ENCODE results near the gene TLX2.
"Not testable (repeated sequence)": the region's sequence is repeated elsewhere in the genome, so short reads cannot be mapped to it uniquely, and the experiment has no call there.

TLX2 gene

DNA sequence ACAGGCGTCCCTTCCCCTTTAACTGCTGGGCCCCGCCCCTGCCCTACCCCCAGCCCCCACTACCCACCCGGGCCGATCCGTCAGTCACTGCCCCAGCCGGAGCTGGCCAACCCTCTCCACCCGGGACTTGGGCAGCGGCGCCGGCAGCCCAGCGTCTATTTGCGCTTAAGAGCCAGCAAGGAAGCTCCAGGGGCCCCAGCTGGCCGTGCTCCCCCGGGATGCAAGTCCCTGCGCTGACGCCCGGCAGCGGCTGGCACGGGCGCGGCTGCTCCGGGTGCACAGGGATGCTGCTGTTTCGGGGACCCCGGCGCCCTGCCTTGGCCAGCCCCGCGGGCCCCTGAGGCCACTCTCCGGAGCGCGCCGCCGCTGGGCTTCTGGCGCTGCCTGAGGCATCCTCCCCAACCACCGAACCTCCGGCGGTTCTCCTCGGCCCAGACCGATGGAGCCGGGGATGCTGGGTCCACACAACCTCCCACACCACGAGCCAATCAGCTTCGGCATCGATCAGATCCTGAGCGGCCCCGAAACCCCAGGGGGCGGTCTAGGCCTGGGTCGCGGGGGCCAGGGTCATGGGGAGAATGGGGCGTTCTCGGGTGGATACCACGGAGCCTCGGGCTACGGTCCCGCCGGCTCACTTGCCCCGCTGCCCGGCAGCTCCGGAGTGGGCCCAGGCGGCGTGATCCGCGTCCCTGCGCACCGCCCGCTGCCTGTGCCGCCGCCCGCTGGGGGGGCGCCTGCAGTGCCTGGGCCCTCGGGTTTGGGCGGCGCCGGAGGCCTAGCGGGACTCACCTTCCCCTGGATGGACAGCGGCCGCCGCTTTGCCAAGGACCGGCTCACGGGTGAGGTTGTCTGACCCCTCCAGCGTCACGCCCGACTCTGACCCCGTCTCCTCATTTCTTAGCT lies at the start of gene TLX2:
Gene TLX2 (plus strand): TSS at position 83 of the 903 bp plus-strand sequence. CDS start 357 bp downstream, at position 440.
- DNase-seq (ENCODE audit: low read depth, low spot score) = no peak

DNA sequence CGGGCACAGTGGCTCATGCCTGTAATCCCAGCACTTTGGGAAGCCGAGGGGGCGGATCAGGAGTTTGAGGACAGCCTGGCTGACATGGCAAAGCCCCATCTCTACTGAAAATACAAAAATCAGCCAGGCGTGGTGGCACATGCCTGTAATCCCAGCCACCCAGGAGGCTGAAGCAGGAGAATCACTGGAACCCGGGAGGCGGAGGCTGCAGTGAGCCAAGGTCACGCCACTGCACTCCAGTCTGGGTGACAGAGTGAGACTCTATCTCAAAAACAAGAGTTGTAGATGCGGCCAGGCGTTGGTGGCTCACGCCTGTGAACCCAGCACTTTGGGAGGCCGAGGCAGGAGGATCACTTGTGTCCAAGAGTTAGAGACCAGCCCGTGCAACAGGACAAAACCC lies 43.5 kb upstream of the TLX2 start:
- DNase-seq (ENCODE audit: low read depth, low spot score) = not testable (repeated sequence)

DNA sequence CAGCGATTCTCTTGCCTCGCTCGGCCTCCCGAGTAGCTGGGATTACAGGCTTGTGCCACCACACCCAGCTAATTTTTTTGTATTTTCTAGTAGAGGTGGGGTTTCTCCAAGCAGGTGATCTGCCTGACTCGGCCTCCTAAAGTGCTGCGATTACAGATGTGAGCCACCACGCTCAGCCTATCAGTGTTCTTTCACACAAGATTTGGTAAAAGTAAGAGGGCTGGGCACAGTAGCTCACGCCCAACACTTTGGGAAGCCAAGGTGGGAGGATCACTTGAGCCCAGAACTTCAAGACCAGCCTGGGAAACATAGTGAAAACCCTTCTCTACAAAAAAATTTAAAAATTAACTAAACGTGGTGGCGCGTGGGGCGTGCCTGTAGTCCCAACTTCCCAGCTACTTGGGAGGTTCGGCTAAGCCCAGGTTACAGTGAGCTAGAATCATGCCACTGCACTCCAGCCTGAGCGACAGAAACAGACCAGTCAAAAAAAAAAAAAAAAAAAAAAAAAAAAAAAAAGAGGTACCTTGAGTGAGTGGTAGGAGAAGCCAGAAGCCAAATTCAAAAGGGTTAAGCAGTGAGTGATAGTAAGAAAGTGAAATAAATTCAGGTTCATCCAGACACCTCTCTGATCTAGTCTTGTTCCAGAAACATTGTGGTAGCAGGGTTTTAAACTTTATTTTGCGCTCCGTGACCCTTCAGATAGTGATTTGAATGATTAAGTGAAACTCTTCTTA lies 42.8 kb upstream of the TLX2 start:
- DNase-seq (ENCODE audit: low read depth, low spot score) = no peak

GRCh38 chr2:74472086-74472944 lies 41.9 kb upstream of the TLX2 start, which contains the start of gene MRPL53:
TSS of gene MRPL53 (minus strand) at chr2:74472680. CDS start at chr2:74472660, 20 bp downstream.
- DNase-seq (ENCODE audit: low read depth, low spot score) = peak; percentile 85

GRCh38 chr2:74472945-74473258 lies 41.3 kb upstream of the TLX2 start:
- no peak for DNase-seq (ENCODE audit: low read depth, low spot score)

DNA sequence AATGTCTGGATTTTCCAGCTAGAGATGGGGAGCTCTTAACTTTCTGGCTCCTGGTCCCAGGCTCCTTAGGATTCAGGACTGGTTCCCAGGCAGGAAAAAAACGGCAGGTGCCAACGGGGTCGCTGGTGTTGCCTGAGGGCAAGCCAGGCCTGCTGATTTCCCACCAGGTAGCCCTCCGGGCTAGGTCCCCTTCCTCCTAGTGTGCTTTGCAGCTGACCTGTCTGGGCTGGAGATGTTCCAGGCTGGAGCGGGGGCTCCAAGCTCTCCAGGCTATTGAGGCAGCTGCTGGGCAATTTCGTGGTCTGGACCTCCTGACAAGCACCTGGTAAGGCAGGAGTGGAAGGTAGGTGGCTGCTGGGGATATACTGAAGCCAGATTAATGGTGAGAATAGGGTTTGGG lies 39.8 kb upstream of the TLX2 start:
- DNase-seq (ENCODE audit: low read depth, low spot score) = no peak

- DNase-seq (ENCODE audit: low read depth, low spot score) = no peak
These were observed 39.4 kb upstream of the TLX2 start for GRCh38 chr2:74474899-74475298.

GRCh38 chr2:74481431-74481830 lies 32.8 kb upstream of the TLX2 start:
- DNase-seq (ENCODE audit: low read depth, low spot score) = no peak

DNA sequence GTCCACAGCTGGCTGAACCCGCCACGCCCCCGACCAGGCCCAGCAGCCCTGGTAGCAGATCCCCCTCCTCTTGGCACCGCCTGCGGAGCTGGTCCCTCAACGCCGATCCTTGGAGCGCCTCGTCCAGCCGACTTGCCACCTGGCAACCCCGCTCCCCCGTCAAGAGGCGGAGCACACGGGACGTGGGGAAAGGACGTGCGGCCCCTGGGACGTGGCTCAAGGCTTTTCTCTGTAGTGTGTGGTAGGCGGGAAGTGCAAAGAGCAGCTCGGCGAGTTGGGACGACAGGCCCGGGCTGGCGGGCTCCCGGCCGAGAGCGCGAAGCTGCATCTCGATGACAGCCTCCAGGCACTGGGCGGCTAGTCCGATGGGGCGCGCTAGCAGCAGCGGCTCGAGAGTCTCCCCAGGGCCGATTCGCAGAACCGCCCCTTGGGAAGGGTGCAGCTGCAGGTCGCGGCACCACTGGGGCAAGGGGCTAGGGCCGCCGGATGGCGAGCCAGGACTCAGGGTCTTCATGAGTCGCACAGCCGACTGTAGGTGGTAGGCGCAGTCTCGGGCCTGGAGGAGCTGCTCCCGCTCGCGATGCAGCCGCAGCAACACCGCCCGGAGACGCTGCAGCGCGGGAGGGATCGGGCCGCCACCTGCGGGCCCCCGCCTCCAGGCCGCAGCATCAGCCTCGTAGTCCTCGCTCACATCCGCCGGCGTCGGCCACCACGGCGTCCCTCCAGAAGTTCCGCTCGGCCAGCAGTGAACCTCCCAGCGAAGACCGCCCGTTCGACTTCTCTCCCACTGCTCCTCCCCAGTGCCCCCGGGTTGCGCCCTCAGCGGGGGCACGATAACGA lies 32.1 kb upstream of the TLX2 start:
- no peak for DNase-seq (ENCODE audit: low read depth, low spot score)

- DNase-seq (ENCODE audit: low read depth, low spot score) = peak; percentile 88
These were observed 31.2 kb upstream of the TLX2 start, which contains the start of the genes CCDC142 and TTC31 for GRCh38 chr2:74482801-74483674. TSS of gene CCDC142 (minus strand) at chr2:74482998. CDS start at chr2:74482837, 161 bp downstream. TSS of gene TTC31 (plus strand) at chr2:74483081. CDS start at chr2:74483096, 15 bp downstream.

DNA sequence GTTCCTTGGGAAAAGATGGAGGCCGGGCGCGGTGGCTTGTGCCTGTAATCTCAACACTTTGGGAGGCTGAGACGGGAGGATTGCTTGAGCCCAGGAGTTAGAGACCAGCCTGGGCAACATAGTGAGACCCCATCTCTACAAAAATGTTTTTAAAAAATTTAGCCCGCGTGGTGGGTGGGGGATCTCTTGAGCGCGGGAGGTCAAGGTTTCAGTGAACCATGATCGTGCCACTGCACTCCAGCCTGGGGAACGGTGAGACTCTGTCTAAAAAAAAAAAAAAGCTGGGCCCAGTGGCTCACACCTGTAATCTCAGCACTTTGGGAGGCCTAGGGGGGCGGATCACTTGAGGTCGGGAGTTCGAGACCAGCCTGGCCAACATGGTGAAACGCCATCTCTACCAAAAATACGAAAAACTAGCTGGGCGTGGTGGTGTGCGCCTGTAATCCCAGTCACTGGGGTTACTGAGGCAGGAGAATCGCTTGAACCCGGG lies 30.5 kb upstream of the TLX2 start:
- DNase-seq (ENCODE audit: low read depth, low spot score) = not testable (repeated sequence)

DNA sequence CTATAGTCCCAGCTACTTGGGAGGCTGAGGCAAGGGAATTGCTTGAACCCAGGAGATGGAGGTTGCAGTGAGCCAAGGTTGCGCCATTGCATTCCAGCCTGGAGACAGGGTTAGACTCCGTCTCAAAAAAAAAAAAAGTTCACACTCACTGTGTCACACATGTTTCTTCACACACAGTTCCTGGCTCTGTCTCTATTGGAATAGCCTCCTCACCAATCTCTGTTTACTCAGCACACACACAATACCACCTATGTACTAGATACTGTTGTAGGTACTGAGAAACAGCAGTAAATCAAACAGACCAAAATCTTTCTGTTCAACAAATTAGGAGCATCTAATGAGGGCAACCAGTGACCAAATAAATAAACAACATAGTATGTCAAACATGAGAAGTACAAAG lies 28.1 kb upstream of the TLX2 start:
- DNase-seq (ENCODE audit: low read depth, low spot score) = no peak

- DNase-seq (ENCODE audit: low read depth, low spot score) = no peak
These were observed 25.4 kb upstream of the TLX2 start for GRCh38 chr2:74488643-74489481.

DNA sequence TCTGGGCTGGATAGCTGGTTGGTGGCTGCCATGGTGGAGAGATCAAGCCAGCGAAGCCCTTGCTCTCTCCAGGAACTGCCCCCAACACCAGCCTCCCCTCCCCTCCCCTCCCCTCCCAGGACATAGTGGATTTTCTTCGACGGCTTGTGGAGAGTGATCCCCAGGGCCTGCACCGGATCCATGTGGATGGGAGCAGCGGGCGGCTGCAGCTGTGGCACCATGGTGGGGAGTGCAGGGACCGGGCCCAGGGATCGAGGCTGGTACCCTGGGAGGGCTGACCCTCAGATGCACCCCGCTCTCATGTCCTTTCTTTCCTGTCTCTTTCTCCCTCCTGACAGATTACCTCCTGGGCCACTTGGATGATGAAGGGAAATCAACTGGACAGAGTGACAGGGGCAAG lies 24.3 kb upstream of the TLX2 start:
- no peak for DNase-seq (ENCODE audit: low read depth, low spot score)

DNA sequence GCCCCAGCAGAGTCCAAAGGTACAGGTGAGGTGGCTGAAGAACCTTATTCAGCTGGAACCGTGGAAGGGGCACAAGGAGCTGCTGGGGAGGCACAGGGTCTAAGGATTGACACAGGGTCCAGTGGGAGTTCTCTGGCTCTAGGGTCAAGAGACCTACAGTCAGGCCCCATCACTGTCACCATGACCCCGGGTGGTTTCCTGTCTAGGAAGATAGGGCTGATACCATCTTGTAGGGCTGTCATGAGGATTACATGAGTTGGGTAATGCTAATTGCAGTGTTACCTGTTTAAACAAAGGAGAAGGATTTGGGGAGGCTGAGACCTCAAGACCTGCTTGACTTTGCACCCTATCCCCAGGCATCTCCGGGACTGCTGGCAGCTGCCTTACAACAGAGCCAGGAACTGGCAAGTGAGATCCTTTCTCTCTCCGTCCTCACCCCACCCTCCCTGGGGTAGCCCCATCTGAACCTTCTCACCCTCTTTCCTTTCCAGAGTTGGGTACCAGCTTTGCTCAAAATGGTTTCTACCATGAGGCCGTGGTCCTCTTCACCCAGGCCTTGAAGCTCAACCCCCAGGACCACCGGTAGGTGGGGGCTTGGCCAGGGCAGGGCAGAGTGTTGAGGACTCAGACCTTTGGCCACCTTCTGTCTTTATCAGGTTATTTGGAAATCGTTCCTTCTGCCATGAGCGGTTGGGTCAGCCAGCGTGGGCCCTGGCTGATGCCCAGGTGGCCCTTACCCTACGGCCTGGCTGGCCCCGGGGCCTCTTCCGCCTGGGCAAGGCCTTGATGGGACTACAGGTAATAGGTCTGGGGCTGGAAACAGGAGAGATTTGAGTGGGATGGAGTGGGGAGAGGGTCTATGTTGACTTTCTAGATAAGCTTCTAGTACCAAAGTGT lies 22.4 kb upstream of the TLX2 start:
- DNase-seq (ENCODE audit: low read depth, low spot score) = no peak

- no peak for DNase-seq (ENCODE audit: low read depth, low spot score)
These were observed 20.7 kb upstream of the TLX2 start for GRCh38 chr2:74493546-74493945.

- DNase-seq (ENCODE audit: low read depth, low spot score) = no peak
These were observed 18.8 kb upstream of the TLX2 start for GRCh38 chr2:74495440-74495839.
